K562 (cell line): ENCODE data around the gene BNIPL. TPM values are rescaled to one million over a fixed set of nuclear protein-coding genes. Genes with fewer than 3 reads are reported as not detected.

Experiments
- ARHGAP35 ChIP-seq: fragments of 450-650 bp; IDR thresholded peaks from 2 replicates; pipeline ENCODE4 v1.6.1; 2018; ENCODE audit not compliant: partially characterized antibody
- BCOR ChIP-seq: fragments of 450-650 bp; IDR thresholded peaks from 2 replicates; pipeline ENCODE4 v1.6.1; 2016
- DIDO1 ChIP-seq: fragments of 450-650 bp; IDR thresholded peaks from 2 replicates; pipeline ENCODE4 v1.6.1; 2016; ENCODE audit warnings: low read depth, missing biosample characterization, missing genetic modification characterization
- ETS1 ChIP-seq: conservative IDR thresholded peaks from 2 replicates; pipeline ENCODE4 v1.6.1; 2011; ENCODE audit warnings: low read depth, mild to moderate bottlenecking, low read length; ENCODE audit not compliant: control insufficient read depth
- ETS2 ChIP-seq: IDR thresholded peaks from 2 replicates; pipeline ENCODE4 v1.6.1; 2016; ENCODE audit warnings: borderline replicate concordance, missing genetic modification characterization, mild to moderate bottlenecking, moderate library complexity, missing compliant biosample characterization; ENCODE audit not compliant: poor library complexity, severe bottlenecking
- FOXK1 ChIP-seq: sonication (generic); formaldehyde crosslinking; IDR thresholded peaks from 2 replicates; pipeline ENCODE4 v1.8.0; 2022; ENCODE audit warnings: missing genetic modification reagents, mild to moderate bottlenecking, borderline replicate concordance
- ILF3 ChIP-seq: fragments of 450-650 bp; IDR thresholded peaks from 2 replicates; pipeline ENCODE4 v1.6.1; 2018; ENCODE audit warnings: antibody characterized with exemption, mild to moderate bottlenecking, moderate library complexity, borderline replicate concordance
- MCM2 ChIP-seq: fragments of 450-650 bp; IDR thresholded peaks from 2 replicates; pipeline ENCODE4 v1.6.1; 2017; ENCODE audit warnings: low read depth, mild to moderate bottlenecking
- NCOA6 ChIP-seq: fragments of 450-650 bp; IDR thresholded peaks from 2 replicates; pipeline ENCODE4 v1.6.1; 2017; ENCODE audit warnings: mild to moderate bottlenecking
- NFE2L1 ChIP-seq: fragments of 450-650 bp; IDR thresholded peaks from 2 replicates; pipeline ENCODE4 v1.6.1; 2016; ENCODE audit warnings: missing genetic modification characterization, low read depth, mild to moderate bottlenecking, missing compliant biosample characterization, moderate library complexity, borderline replicate concordance
- PPARD ChIP-seq: fragments of 250-450 bp; sonication (Bioruptor Pico); IDR thresholded peaks from 2 replicates; pipeline ENCODE4 v1.8.0; 2022; ENCODE audit warnings: inconsistent platforms, mild to moderate bottlenecking, moderate library complexity
- PYGO2 ChIP-seq: fragments of 450-650 bp; IDR thresholded peaks from 2 replicates; pipeline ENCODE4 v1.6.1; 2016; ENCODE audit warnings: mild to moderate bottlenecking, missing genetic modification characterization, moderate library complexity, missing compliant biosample characterization
- SLC30A9 ChIP-seq: fragments of 250-450 bp; sonication (Bioruptor Pico); IDR thresholded peaks from 2 replicates; pipeline ENCODE4 v1.8.0; 2022; ENCODE audit warnings: mild to moderate bottlenecking, moderate library complexity
- TEAD4 ChIP-seq, 2 experiments: sonication (generic) in 1 of 2; formaldehyde crosslinking in 1 of 2; IDR thresholded peaks; 2 replicates each; pipeline versions ENCODE4 v1.6.1 to v1.8.0; 2012 to 2022; ENCODE audit warnings: borderline replicate concordance in 1 of 2, inconsistent platforms in 1 of 2, low read length in 1 of 2, mild to moderate bottlenecking in 1 of 2, missing genetic modification reagents in 1 of 2
- USF2 ChIP-seq: sonication (generic); formaldehyde crosslinking; IDR thresholded peaks from 2 replicates; pipeline ENCODE4 v1.5.0; 2020; ENCODE audit warnings: missing genetic modification reagents
- ZBTB8A ChIP-seq: fragments of 450-650 bp; IDR thresholded peaks from 2 replicates; pipeline ENCODE4 v1.6.1; 2018; ENCODE audit warnings: mild to moderate bottlenecking, moderate library complexity; ENCODE audit not compliant: partially characterized antibody
- ZNF174 ChIP-seq: fragments of 250-450 bp; sonication (Bioruptor Pico); IDR thresholded peaks from 2 replicates; pipeline ENCODE4 v1.4.0; 2020; ENCODE audit warnings: mild to moderate bottlenecking
- ZNF57 ChIP-seq: fragments of 450-650 bp; formaldehyde crosslinking; IDR thresholded peaks from 2 replicates; pipeline ENCODE4 v1.4.0; 2020; ENCODE audit warnings: mild to moderate bottlenecking, moderate library complexity
- ZNF780A ChIP-seq: fragments of 250-450 bp; sonication (Bioruptor Pico); IDR thresholded peaks from 2 replicates; pipeline ENCODE4 v1.5.0; 2021; ENCODE audit warnings: mild to moderate bottlenecking
- polyA plus RNA-seq, 8 experiments: library from polyadenylated mRNA; depleted of rRNA in 4 of 8; stranded (reverse) in 5 of 8; unstranded in 3 of 8; fragments of >200 nt; fragmentation: Nextera tagmentation in 2 of 8; fragmentation: Illumina TruSeq in 1 of 8; extraction: Ambion mirVana in 2 of 8; extraction: Trizol in 1 of 8; gene quantifications; 2 replicates each; pipeline versions ENCODE4 v1.2.1 to v1.2.3, GENCODE V29; 2011 to 2014; ENCODE audit warnings: inconsistent platforms in 1 of 8, missing spikeins in 1 of 8
- total RNA-seq, 7 experiments: library from RNA; depleted of rRNA in 6 of 7; stranded (reverse); fragments of >200 nt in 6 of 7; fragmentation: Illumina TruSeq in 2 of 7; extraction: Trizol in 2 of 7; gene quantifications; 2 replicates each; pipeline versions ENCODE4 v1.2.1 to v1.2.3, GENCODE V29; 2011 to 2021; ENCODE audit warnings: low replicate concordance in 1 of 7
- TF ChIP-seq, protein P1 (sequence below): sonication (generic); formaldehyde crosslinking; IDR thresholded peaks from 2 replicates; pipeline ENCODE4 v1.8.0; 2023; ENCODE audit warnings: mild to moderate bottlenecking, missing genetic modification reagents
- TF ChIP-seq, protein P2 (sequence below): sonication (generic); formaldehyde crosslinking; IDR thresholded peaks from 2 replicates; pipeline ENCODE4 v1.9.0; 2022; ENCODE audit warnings: mild to moderate bottlenecking, missing genetic modification reagents
- TF ChIP-seq, protein P3 (sequence below): sonication (generic); formaldehyde crosslinking; IDR thresholded peaks from 2 replicates; pipeline ENCODE4 v1.8.0; 2022; ENCODE audit warnings: mild to moderate bottlenecking, missing genetic modification reagents

The BNIPL gene
- total and polyA plus RNA-seq, 9 of the 15 experiments (the other 6 are each of a cell fraction or from before 2014, with no cell fraction given), result 0.08 to 1.4 (median 0.68) TPM

DNA sequence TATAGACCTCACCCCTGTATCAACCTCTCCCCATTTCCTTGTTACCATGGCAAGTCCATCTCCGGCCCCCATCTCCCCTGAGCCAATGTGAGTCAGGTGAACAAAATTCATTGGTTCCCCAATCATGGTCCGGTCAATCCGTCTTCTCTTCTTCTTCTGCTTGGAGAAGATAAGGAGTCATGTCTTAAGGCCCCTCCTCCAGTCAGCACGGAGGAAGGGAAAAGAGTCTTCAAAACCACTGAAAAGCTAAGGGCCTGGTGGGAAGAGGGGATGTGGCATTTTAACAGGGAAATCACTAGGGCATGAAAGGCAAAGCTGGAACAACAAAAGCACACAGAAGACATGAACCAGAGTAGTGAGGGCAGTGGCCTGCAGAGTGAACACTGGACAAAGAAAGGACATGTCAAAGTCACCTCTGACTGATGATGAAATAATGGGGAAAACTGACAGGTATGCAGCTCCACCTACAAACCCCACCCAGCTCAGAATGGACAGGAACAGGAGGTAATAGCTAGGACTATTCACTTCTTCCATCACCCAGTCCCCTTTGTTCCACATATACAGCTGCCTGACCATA, 18.7 kb downstream of the BNIPL start (continued):
- TF ChIP-seq, protein P1, sequence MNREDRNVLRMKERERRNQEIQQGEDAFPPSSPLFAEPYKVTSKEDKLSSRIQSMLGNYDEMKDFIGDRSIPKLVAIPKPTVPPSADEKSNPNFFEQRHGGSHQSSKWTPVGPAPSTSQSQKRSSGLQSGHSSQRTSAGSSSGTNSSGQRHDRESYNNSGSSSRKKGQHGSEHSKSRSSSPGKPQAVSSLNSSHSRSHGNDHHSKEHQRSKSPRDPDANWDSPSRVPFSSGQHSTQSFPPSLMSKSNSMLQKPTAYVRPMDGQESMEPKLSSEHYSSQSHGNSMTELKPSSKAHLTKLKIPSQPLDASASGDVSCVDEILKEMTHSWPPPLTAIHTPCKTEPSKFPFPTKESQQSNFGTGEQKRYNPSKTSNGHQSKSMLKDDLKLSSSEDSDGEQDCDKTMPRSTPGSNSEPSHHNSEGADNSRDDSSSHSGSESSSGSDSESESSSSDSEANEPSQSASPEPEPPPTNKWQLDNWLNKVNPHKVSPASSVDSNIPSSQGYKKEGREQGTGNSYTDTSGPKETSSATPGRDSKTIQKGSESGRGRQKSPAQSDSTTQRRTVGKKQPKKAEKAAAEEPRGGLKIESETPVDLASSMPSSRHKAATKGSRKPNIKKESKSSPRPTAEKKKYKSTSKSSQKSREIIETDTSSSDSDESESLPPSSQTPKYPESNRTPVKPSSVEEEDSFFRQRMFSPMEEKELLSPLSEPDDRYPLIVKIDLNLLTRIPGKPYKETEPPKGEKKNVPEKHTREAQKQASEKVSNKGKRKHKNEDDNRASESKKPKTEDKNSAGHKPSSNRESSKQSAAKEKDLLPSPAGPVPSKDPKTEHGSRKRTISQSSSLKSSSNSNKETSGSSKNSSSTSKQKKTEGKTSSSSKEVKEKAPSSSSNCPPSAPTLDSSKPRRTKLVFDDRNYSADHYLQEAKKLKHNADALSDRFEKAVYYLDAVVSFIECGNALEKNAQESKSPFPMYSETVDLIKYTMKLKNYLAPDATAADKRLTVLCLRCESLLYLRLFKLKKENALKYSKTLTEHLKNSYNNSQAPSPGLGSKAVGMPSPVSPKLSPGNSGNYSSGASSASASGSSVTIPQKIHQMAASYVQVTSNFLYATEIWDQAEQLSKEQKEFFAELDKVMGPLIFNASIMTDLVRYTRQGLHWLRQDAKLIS (CRISPR knock-in tag), result no peak
- no peak for TF ChIP-seq ZNF174 (CRISPR knock-in tag)
- no peak for TF ChIP-seq SLC30A9 (CRISPR knock-in tag)
- TF ChIP-seq, protein P2, sequence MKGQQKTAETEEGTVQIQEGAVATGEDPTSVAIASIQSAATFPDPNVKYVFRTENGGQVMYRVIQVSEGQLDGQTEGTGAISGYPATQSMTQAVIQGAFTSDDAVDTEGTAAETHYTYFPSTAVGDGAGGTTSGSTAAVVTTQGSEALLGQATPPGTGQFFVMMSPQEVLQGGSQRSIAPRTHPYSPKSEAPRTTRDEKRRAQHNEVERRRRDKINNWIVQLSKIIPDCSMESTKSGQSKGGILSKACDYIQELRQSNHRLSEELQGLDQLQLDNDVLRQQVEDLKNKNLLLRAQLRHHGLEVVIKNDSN (CRISPR knock-in tag), result peak; percentile 4; the same call in 1 of the 2 replicates
- no peak for TF ChIP-seq ZBTB8A
- TF ChIP-seq ZNF780A (CRISPR knock-in tag), result no peak
- TF ChIP-seq ILF3, result no peak
- no peak for TF ChIP-seq ETS1
- peak; percentile 80; the same call in 1 of the 2 replicates for TF ChIP-seq FOXK1 (CRISPR knock-in tag)
- TF ChIP-seq MCM2, result no peak
- no peak for TF ChIP-seq ARHGAP35
- no peak for TF ChIP-seq PYGO2 (tag)
- TF ChIP-seq DIDO1 (tag), result no peak
- TF ChIP-seq, protein P3, sequence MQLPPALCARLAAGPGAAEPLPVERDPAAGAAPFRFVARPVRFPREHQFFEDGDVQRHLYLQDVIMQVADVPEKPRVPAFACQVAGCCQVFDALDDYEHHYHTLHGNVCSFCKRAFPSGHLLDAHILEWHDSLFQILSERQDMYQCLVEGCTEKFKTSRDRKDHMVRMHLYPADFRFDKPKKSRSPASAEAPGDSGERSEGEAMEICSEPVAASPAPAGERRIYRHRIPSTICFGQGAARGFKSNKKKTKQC (CRISPR knock-in tag), result no peak
- 0 out of 2 replicates have a peak, but pooled peaks have one; percentile 35 for TF ChIP-seq BCOR
- no peak for TF ChIP-seq USF2 (CRISPR knock-in tag)
- TF ChIP-seq ZNF57 (CRISPR knock-in tag), result no peak
- TF ChIP-seq ETS2 (tag), result no peak
- no peak for TF ChIP-seq NCOA6
- TF ChIP-seq PPARD, result no peak
- peak; percentile 80 for TF ChIP-seq TEAD4 (IDR thresholded peaks at IDR 0.05; ENCODE audit: low read length)
- no peak for TF ChIP-seq TEAD4 (CRISPR knock-in tag; IDR thresholded peaks at IDR 0.05; ENCODE audit: borderline replicate concordance)
- TF ChIP-seq NFE2L1 (tag), result no peak
